HG02852 (cell line): Measurements from ENCODE around the gene UBASH3A.
A peak's percentile ranks its signal among the peaks of the same experiment; 100 is the strongest.

Experiments used
- ATAC-seq: cut with Tn5 transposase; IDR thresholded peaks from one replicate; pipeline ENCODE4 v1.9.1; 2021; ENCODE audit warnings: mild to moderate bottlenecking, moderate library complexity; ENCODE audit not compliant: unreplicated experiment

Gene UBASH3A

GRCh38 chr21:42409366-42409765 is 5.7 kb downstream of the UBASH3A start:
- no peak for ATAC-seq

GRCh38 chr21:42411197-42411869 is 7.6 kb downstream of the UBASH3A start:
- ATAC-seq, result no peak

- ATAC-seq, result no peak
Measured at GRCh38 chr21:42411891-42412635, 8.4 kb downstream of the UBASH3A start.

- ATAC-seq, result no peak
Measured at GRCh38 chr21:42412636-42412933, 8.9 kb downstream of the UBASH3A start.

GRCh38 chr21:42413093-42413492 is 9.4 kb downstream of the UBASH3A start:
- ATAC-seq, result no peak

GRCh38 chr21:42413500-42413899 is 9.8 kb downstream of the UBASH3A start:
- no peak for ATAC-seq

GRCh38 chr21:42414066-42414465 is 10.4 kb downstream of the UBASH3A start:
- ATAC-seq, result no peak

GRCh38 chr21:42414553-42414927 is 10.8 kb downstream of the UBASH3A start:
- ATAC-seq, result no peak

GRCh38 chr21:42414928-42415769 is 11.4 kb downstream of the UBASH3A start:
- ATAC-seq, result peak; percentile 79

GRCh38 chr21:42417533-42417932 is 13.8 kb downstream of the UBASH3A start:
- ATAC-seq, result no peak

- no peak for ATAC-seq
Measured at GRCh38 chr21:42418886-42419285, 15.2 kb downstream of the UBASH3A start.

GRCh38 chr21:42419845-42420244 is 16.1 kb downstream of the UBASH3A start:
- no peak for ATAC-seq

- ATAC-seq, result no peak
Measured at GRCh38 chr21:42421018-42421793, 17.5 kb downstream of the UBASH3A start.

GRCh38 chr21:42423197-42423675 is 19.5 kb downstream of the UBASH3A start:
- ATAC-seq, result peak; percentile 65

- no peak for ATAC-seq
Measured at GRCh38 chr21:42423685-42424084, 20.0 kb downstream of the UBASH3A start.

GRCh38 chr21:42424914-42425541 is 21.3 kb downstream of the UBASH3A start:
- no peak for ATAC-seq

- no peak for ATAC-seq
Measured at GRCh38 chr21:42425591-42425990, 21.9 kb downstream of the UBASH3A start.

GRCh38 chr21:42426424-42426823 is 22.7 kb downstream of the UBASH3A start:
- no peak for ATAC-seq

GRCh38 chr21:42426876-42427480 is 23.3 kb downstream of the UBASH3A start:
- no peak for ATAC-seq

- no peak for ATAC-seq
Measured at GRCh38 chr21:42427809-42428419, 24.2 kb downstream of the UBASH3A start.
